Adrenal gland (tissue), 12 donors: Measurements from ENCODE around the gene IL11. TPM values are rescaled to one million over a fixed set of nuclear protein-coding genes. Genes with fewer than 3 reads are reported as not detected.
A peak's percentile ranks its signal among the peaks of the same experiment; 100 is the strongest.

ENCODE experiments used
- DNase-seq, 7 donors: peaks; one replicate each; pipeline ENCODE4 v3.0.0-alpha.2; 2019 to 2020
- H3K27ac ChIP-seq, 5 donors: fragments of 200-600 bp; sonication (generic) in 4 of 5; 1 replicate in 3 of 5; 2 replicates in 2 of 5; pipeline versions ENCODE4 v1.5.1 to v1.8.0; 2016 to 2020; ENCODE audit warnings: mild to moderate bottlenecking in 1 of 5
- H3K27me3 ChIP-seq: fragments of 200-600 bp; 2 replicates; pipeline ENCODE4 v1.8.0; 2021
- H3K36me3 ChIP-seq, 2 donors: fragments of 200-600 bp; replicated peaks in 1 of 2; 1 replicate in 1 of 2; 2 replicates in 1 of 2; pipeline versions ENCODE4 v1.5.1 to v1.8.0; 2018 to 2022
- H3K4me1 ChIP-seq, 2 donors: fragments of 200-600 bp; replicated peaks in 1 of 2; 1 replicate in 1 of 2; 2 replicates in 1 of 2; pipeline versions ENCODE4 v1.5.1 to v1.8.0; 2018 to 2021
- H3K4me3 ChIP-seq, 4 donors: fragments of 200-600 bp; sonication (generic) in 3 of 4; one replicate each; pipeline ENCODE4 v1.5.1; 2016 to 2018
- H3K9me3 ChIP-seq, 3 donors: fragments of 200-600 bp; sonication (generic) in 1 of 3; replicated peaks in 1 of 3; 1 replicate in 2 of 3; 2 replicates in 1 of 3; pipeline versions ENCODE4 v1.5.1 to v1.8.0; 2016 to 2021
- CTCF ChIP-seq, 6 experiments: fragments of 450-650 bp in 4 of 6; fragments of 200-600 bp in 2 of 6; sonication (generic) in 1 of 6; IDR thresholded peaks; 1 replicate in 5 of 6; 2 replicates in 1 of 6; pipeline versions ENCODE4 v1.5.1 to v1.8.0; 2016 to 2021; ENCODE audit warnings: antibody characterized with exemption in 6 of 6, mild to moderate bottlenecking in 2 of 6, moderate library complexity in 1 of 6
- POLR2A ChIP-seq, 2 donors: fragments of 450-650 bp; IDR thresholded peaks; one replicate each; pipeline ENCODE4 v1.6.1; 2017; ENCODE audit warnings: antibody characterized with exemption in 2 of 2, mild to moderate bottlenecking in 2 of 2, moderate library complexity in 1 of 2
- WGBS, 4 donors: extraction: QIAGEN DNeasy Blood & Tissue Kit in 2 of 4; methylation state at CpG; one replicate each; pipeline versions ENCODE4 v1.1.5 to v1.1.7; 2013 to 2017; 5-methylcytosine and 5-hydroxymethylcytosine counted together
- intact Hi-C, 2 donors: fragments of 100-400 bp; cut with DNase I; formaldehyde crosslinking; loops; one replicate each; pipeline versions ENCODE4 v1.14.1 to v1.15.0; 2022 to 2023
- polyA plus RNA-seq, 3 donors: library from polyadenylated mRNA; stranded (reverse); fragments of 200-250 nt in 2 of 3; fragments of 350-450 nt in 1 of 3; fragmentation: Illumina TruSeq in 1 of 3; extraction: RNeasy Lipid Tissue Mini Kit (QIAGEN cat#74804) in 1 of 3; gene quantifications; one replicate each; pipeline ENCODE4 v1.2.3, GENCODE V29; 2013 to 2014
- total RNA-seq, 9 donors: library from RNA; depleted of rRNA in 4 of 9; stranded (reverse); fragments of >200 nt in 4 of 9; fragments of 120-200 nt in 1 of 9; fragmentation: NEBNext Ultra II Directional in 1 of 9; extraction: Animal tissue kit (Norgen Biotek cat#: 25700) in 1 of 9; gene quantifications; one replicate each; pipeline versions ENCODE4 v1.1.0 to v1.2.4, GENCODE V29; 2013 to 2023
- donor health status: healthy with polysubstance abuse.
- donor health status: Bipolar disorder and iron deficiency.
- donor health status: DM: yes; HTN: yes; CAD: no.
- donor health status: DM: no; HTN: no; CAD: no.
- donor health status: DM: no; HTN: no; CAD: no.
- donor health status: DM: yes; HTN: yes; CAD: no.

Gene IL11
- total and polyA plus RNA-seq, 12 donors, result 0.17 to 1.1 (median 0.26) TPM; not detected in 8

GRCh38 chr19:55345101-55345817 lies 25.0 kb downstream of the IL11 start:
- no peak overlapping the region for H3K27ac ChIP-seq

DNA sequence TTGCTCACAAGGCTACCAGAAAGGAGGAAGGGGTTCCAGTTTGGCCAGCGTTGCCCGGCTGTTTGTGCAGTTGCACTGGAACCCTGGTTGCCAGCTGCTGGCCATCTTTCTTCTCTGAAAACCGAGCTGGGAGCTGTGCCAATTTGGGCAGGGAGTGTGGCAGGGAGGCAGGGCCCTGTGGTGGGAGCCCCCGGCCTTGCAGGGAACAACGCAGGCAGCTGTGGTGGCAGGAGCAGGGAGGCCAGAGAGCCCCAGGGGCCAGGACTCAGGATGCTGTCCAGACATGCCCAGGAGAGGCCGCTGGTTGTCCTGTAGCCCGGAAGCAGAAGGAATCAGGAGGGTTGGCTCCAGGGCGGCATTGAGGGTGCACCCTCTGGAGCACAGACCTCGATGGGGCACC lies 25.8 kb downstream of the IL11 start:
- peaks cover 0 to 21% of the 10 kb centered on the region in 2 donors for H3K36me3 ChIP-seq
- 83 to 89% (median 87%) methylated on average over 8 to 9 of the region's 9 CpGs for WGBS, 4 donors
- H3K4me3 ChIP-seq, result no peak overlapping the region
- no peak overlapping the region for H3K27ac ChIP-seq
- peaks cover 14 to 15% of the 10 kb centered on the region in 2 donors for H3K4me1 ChIP-seq
- intact Hi-C loops, result no loop called here
- TF ChIP-seq POLR2A (IDR thresholded peaks at IDR 0.05) (no peak), CTCF (IDR thresholded peaks at IDR 0.05) (no peak)
- no peak for DNase-seq
- no peaks in the 10 kb centered on the region for H3K9me3 ChIP-seq
- H3K27me3 ChIP-seq, result no peaks in the 10 kb centered on the region

More at GRCh38 chr19:55345101-55345817, 25.0 kb downstream of the IL11 start:
- no peak for TF ChIP-seq POLR2A (IDR thresholded peaks at IDR 0.05)
- no peak for TF ChIP-seq CTCF (IDR thresholded peaks at IDR 0.05)
- H3K27me3 ChIP-seq, result no peaks in the 10 kb centered on the region
- H3K9me3 ChIP-seq, result no peaks in the 10 kb centered on the region
- WGBS, 4 donors, result 85 to 89% (median 87%) methylated on average over 15 to 22 of the region's 22 CpGs
- no peak for DNase-seq
- H3K4me1 ChIP-seq, result peaks cover 11 to 14% of the 10 kb centered on the region in 2 donors
- H3K36me3 ChIP-seq, result peaks cover 0 to 21% of the 10 kb centered on the region in 2 donors
- H3K4me3 ChIP-seq, result no peak overlapping the region
- intact Hi-C loops, result no loop called here

GRCh38 chr19:55341595-55342531 lies 28.4 kb downstream of the IL11 start:
- peaks cover 14 to 15% of the 10 kb centered on the region in 2 donors for H3K4me1 ChIP-seq
- intact Hi-C loops, result no loop called here
- H3K4me3 ChIP-seq, result peak overlapping the region in 1 of 4 donors; percentile 66
- DNase-seq, result no peak
- WGBS, 4 donors, result 77 to 93% (median 87%) methylated on average over 16 to 50 of the region's 50 CpGs
- no peak overlapping the region for H3K27ac ChIP-seq
- no peak for TF ChIP-seq CTCF (IDR thresholded peaks at IDR 0.05)
- no peak for TF ChIP-seq POLR2A (IDR thresholded peaks at IDR 0.05)
- H3K9me3 ChIP-seq, result no peaks in the 10 kb centered on the region
- H3K36me3 ChIP-seq, result peaks cover 0 to 21% of the 10 kb centered on the region in 2 donors
- H3K27me3 ChIP-seq, result no peaks in the 10 kb centered on the region

GRCh38 chr19:55341171-55341588 lies 29.1 kb downstream of the IL11 start:
- H3K9me3 ChIP-seq, result no peaks in the 10 kb centered on the region
- H3K4me1 ChIP-seq, result peaks cover 14 to 15% of the 10 kb centered on the region in 2 donors
- DNase-seq, result peak; percentile 70 to 86 (median 81)
- TF ChIP-seq CTCF (IDR thresholded peaks at IDR 0.05) (no peak), POLR2A (IDR thresholded peaks at IDR 0.05) (no peak)
- WGBS, 4 donors, result 0 to 5% (median 2%) methylated on average over 3 to 15 of the region's 15 CpGs
- peaks cover 0 to 21% of the 10 kb centered on the region in 2 donors for H3K36me3 ChIP-seq
- no peaks in the 10 kb centered on the region for H3K27me3 ChIP-seq
- intact Hi-C loops, result no loop called here
- H3K4me3 ChIP-seq, result peak overlapping the region in 2 of 4 donors; percentile 66 to 70
- H3K27ac ChIP-seq, result no peak overlapping the region
